GM12878 (cell line): Measurements from ENCODE around the gene ESRRG. TPM values are rescaled to one million over a fixed set of nuclear protein-coding genes. Genes with fewer than 3 reads are reported as not detected.

Experiments
- ATAC-seq: fragments of 200-7000 bp; cut with Tn5 transposase; 3 replicates; pipeline ENCODE4 v1.9.1; 2020; ENCODE audit warnings: mild to moderate bottlenecking, moderate library complexity
- BruUV-seq: library from RNA; stranded (reverse); fragments of 400-500 nt; replicated peaks from 2 replicates; lab custom pipeline; 2021; lab: Mats Ljungman, UMichigan
- CTCF ChIA-PET: fragments of 300-600 bp; sonication (Branson Sonifier 250); formaldehyde crosslinking; extraction: SDS; loops from one replicate; lab custom pipeline; 2021; ENCODE audit warnings: inconsistent platforms; lab: Yijun Ruan, JAX
- POLR2A ChIA-PET: fragments of 350-600 bp; formaldehyde crosslinking; extraction: SDS; loops from one replicate; lab custom pipeline; 2021; ENCODE audit warnings: inconsistent platforms; lab: Charles Lee
- RAD21 ChIA-PET: fragments of 300-600 bp; sonication (Branson Sonifier 250); formaldehyde crosslinking; loops from one replicate; lab custom pipeline; 2023; ENCODE audit warnings: antibody characterized with exemption; ENCODE audit not compliant: unreplicated experiment; lab: Charles Lee
- SMC1A ChIA-PET: fragments of 300-600 bp; sonication (Branson Sonifier 250); formaldehyde crosslinking; loops from one replicate; lab custom pipeline; 2023; ENCODE audit not compliant: unreplicated experiment, uncharacterized antibody; lab: Charles Lee
- DNase-seq: peaks from one replicate; pipeline ENCODE4 v3.0.0-alpha.2; 2011; ENCODE audit warnings: low read depth, low spot score
- FAIRE-seq: peaks from 3 replicates; lab custom pipeline; 2011; peaks lifted over from hg19 to GRCh38; lab: Jason Lieb, UNC
- H2AFZ ChIP-seq: 2 replicates; pipeline ENCODE4 v1.6.0; 2011; ENCODE audit warnings: low read depth, low read length, control low read depth; ENCODE audit not compliant: control insufficient read depth
- H3K27ac ChIP-seq: 2 replicates; pipeline ENCODE4 v1.5.1; 2011; ENCODE audit warnings: control low read depth; ENCODE audit not compliant: control insufficient read depth, insufficient read depth
- H3K27me3 ChIP-seq, 2 experiments: replicated peaks in 1 of 2; 2 replicates each; pipeline versions ENCODE4 v1.6.0 to v1.6.1; 2011; ENCODE audit warnings: low read length in 1 of 2; ENCODE audit not compliant: control insufficient read depth in 2 of 2, insufficient read depth in 2 of 2
- H3K36me3 ChIP-seq, 2 experiments: 2 replicates each; pipeline ENCODE4 v1.5.1; 2011; ENCODE audit warnings: low read length in 1 of 2; ENCODE audit not compliant: control insufficient read depth in 2 of 2, insufficient read depth in 2 of 2
- H3K4me1 ChIP-seq: 2 replicates; pipeline ENCODE4 v1.6.1; 2011; ENCODE audit warnings: mild to moderate bottlenecking, low read length, moderate library complexity, mixed read lengths; ENCODE audit not compliant: control insufficient read depth, insufficient read depth
- H3K4me2 ChIP-seq: 2 replicates; pipeline ENCODE4 v1.6.0; 2011; ENCODE audit warnings: control low read depth; ENCODE audit not compliant: control insufficient read depth, insufficient read depth
- H3K4me3 ChIP-seq: fragments of 200-600 bp; sonication (generic); 2 replicates; pipeline ENCODE4 v1.5.1; 2016
- H3K79me2 ChIP-seq: 2 replicates; pipeline ENCODE4 v1.6.0; 2011; ENCODE audit warnings: low read length; ENCODE audit not compliant: control insufficient read depth, insufficient read depth
- H3K9ac ChIP-seq: 2 replicates; pipeline ENCODE4 v1.8.0; 2011; ENCODE audit warnings: low read length, control low read depth, mixed read lengths; ENCODE audit not compliant: control insufficient read depth, insufficient read depth
- H3K9me3 ChIP-seq: replicated peaks from 3 replicates; pipeline ENCODE4 v1.5.1; 2011; ENCODE audit warnings: mild to moderate bottlenecking, low read length; ENCODE audit not compliant: control insufficient read depth, insufficient read depth
- H4K20me1 ChIP-seq: 2 replicates; pipeline ENCODE4 v1.6.0; 2011; ENCODE audit not compliant: control insufficient read depth, insufficient read depth
- ATF7 ChIP-seq: fragments of 450-650 bp; IDR thresholded peaks from 2 replicates; pipeline ENCODE4 v1.6.1; 2016; ENCODE audit warnings: low read depth, mild to moderate bottlenecking
- CREB1 ChIP-seq: IDR thresholded peaks from 2 replicates; pipeline ENCODE4 v1.6.1; 2012; ENCODE audit warnings: low read depth, mild to moderate bottlenecking, inconsistent platforms
- HDAC6 ChIP-seq: fragments of 200-600 bp; sonication (generic); IDR thresholded peaks from one replicate; pipeline ENCODE4 v1.8.0; 2017; ENCODE audit warnings: antibody characterized with exemption; ENCODE audit not compliant: unreplicated experiment
- JUNB ChIP-seq: IDR thresholded peaks from 2 replicates; pipeline ENCODE4 v1.6.1; 2016; ENCODE audit warnings: antibody characterized with exemption, mild to moderate bottlenecking
- POLR2AphosphoS5 ChIP-seq: IDR thresholded peaks from 2 replicates; pipeline ENCODE4 v1.6.1; 2011; ENCODE audit warnings: mild to moderate bottlenecking, low read length, inconsistent platforms
- RELB ChIP-seq: fragments of 450-650 bp; IDR thresholded peaks from 2 replicates; pipeline ENCODE4 v1.6.1; 2017; ENCODE audit warnings: low read depth, mild to moderate bottlenecking, moderate library complexity
- TBL1XR1 ChIP-seq: IDR thresholded peaks from 2 replicates; pipeline ENCODE4 v1.6.1; 2012; ENCODE audit warnings: low read depth, low read length, improper control_type of control experiment
- YBX1 ChIP-seq: fragments of 450-650 bp; IDR thresholded peaks from 2 replicates; pipeline ENCODE4 v1.6.1; 2016; ENCODE audit warnings: antibody characterized with exemption
- ZBTB11 ChIP-seq: fragments of 450-650 bp; formaldehyde crosslinking; IDR thresholded peaks from 2 replicates; pipeline ENCODE4 v1.5.0; 2022; ENCODE audit warnings: mild to moderate bottlenecking, missing genetic modification characterization
- ZBTB40 ChIP-seq: fragments of 450-650 bp; IDR thresholded peaks from 2 replicates; pipeline ENCODE4 v1.6.1; 2016; ENCODE audit warnings: mild to moderate bottlenecking, moderate library complexity, borderline replicate concordance
- WGBS: methylation state at CpG from one replicate; pipeline ENCODE4 v1.1.6; 2016; ENCODE audit warnings: low lambda C conversion rate; ENCODE audit not compliant: insufficient replicate concordance, insufficient coverage; ENCODE audit errors: missing lambda C conversion rate; 5-methylcytosine and 5-hydroxymethylcytosine counted together
- in situ Hi-C: fragments of 300-500 bp; cut with MboI; formaldehyde crosslinking; loops from 9 replicates; pipeline ENCODE4 v1.14.3; 2018; ENCODE audit warnings: mixed read lengths
- intact Hi-C: fragments of 100-400 bp; cut with micrococcal nuclease; formaldehyde crosslinking; loops from one replicate; pipeline ENCODE4 v1.14.2; 2022; ENCODE audit not compliant: unreplicated experiment
- polyA plus RNA-seq, 11 experiments: library from polyadenylated mRNA; depleted of rRNA in 4 of 11; unstranded in 6 of 11; stranded (reverse) in 5 of 11; fragments of >200 nt; fragmentation: Nextera tagmentation in 4 of 11; fragmentation: Illumina TruSeq in 1 of 11; extraction: Ambion mirVana in 4 of 11; extraction: Trizol in 1 of 11; gene quantifications; 1 replicate in 1 of 11; 2 replicates in 10 of 11; pipeline versions ENCODE4 v1.2.1 to v1.2.3, GENCODE V29; 2011 to 2016; ENCODE audit warnings: inconsistent platforms in 2 of 11, missing spikeins in 2 of 11, low read depth in 1 of 11
- total RNA-seq, 4 experiments: library from RNA; depleted of rRNA in 3 of 4; stranded (reverse); fragments of >200 nt in 3 of 4; fragmentation: Illumina TruSeq in 1 of 4; extraction: Trizol in 1 of 4; gene quantifications; 2 replicates each; pipeline versions ENCODE4 v1.2.1 to v1.2.3, GENCODE V29; 2013 to 2021

The ESRRG gene
- total and polyA plus RNA-seq, 10 of the 15 experiments (the other 5 are each of a cell fraction or from before 2014, with no cell fraction given) = 0.03 TPM; not detected in 9

GRCh38 chr1:216721062-216721461, 2.2 kb downstream of the ESRRG start:
- RAD21 ChIA-PET = no interaction called here
- Histone ChIP-seq H3K27me3 (peaks cover 0 to 7% of the 10 kb centered on the region in 2 experiments; a peak in 2 of 4 replicates), H3K36me3 (no peaks in the 10 kb centered on the region), H3K79me2 (no peaks in the 10 kb centered on the region), H3K9me3 (no peaks in the 10 kb centered on the region), H3K4me3 (no peak overlapping the region), H3K4me1 (no peaks in the 10 kb centered on the region), H4K20me1 (no peaks in the 10 kb centered on the region), H3K27ac (no peak overlapping the region), H2AFZ (no peak overlapping the region), H3K4me2 (no peak overlapping the region), H3K9ac (no peak overlapping the region)
- no TSS peak for BruUV-seq
- in situ Hi-C loops = no loop called here
- ATAC-seq = no peak
- SMC1A ChIA-PET = interaction anchor here (0.9 to 2.9 kb wide), 2 partner anchors 8 to 405 kb away, joined by 3 to 11 read pairs; no protein-coding TSS in a partner anchor
- no peak for FAIRE-seq
- DNase-seq = no peak
- POLR2A ChIA-PET = no interaction called here
- intact Hi-C loops = no loop called here
- WGBS = 15% methylated on average over 5 of the region's 5 CpGs
- TF ChIP-seq RELB (no peak), JUNB (no peak), CREB1 (no peak), HDAC6 (no peak), ZBTB40 (no peak), YBX1 (no peak), TBL1XR1 (no peak), ATF7 (no peak), ZBTB11 (no peak), POLR2AphosphoS5 (no peak)
- CTCF ChIA-PET = interaction anchor here (1.0 kb wide), 1 partner anchor 52 kb away, joined by 3 read pairs; no protein-coding TSS in a partner anchor
